NCI-H345 treated with DMSO at 0.1 percent for 48 hours (cell line): ENCODE data around the gene GRIN1.

Experiments
- DNase-seq: peaks from one replicate; lab custom pipeline; 2025; ENCODE audit not compliant: unreplicated experiment; lab: John Stamatoyannopoulos, UW

Gene GRIN1

DNA sequence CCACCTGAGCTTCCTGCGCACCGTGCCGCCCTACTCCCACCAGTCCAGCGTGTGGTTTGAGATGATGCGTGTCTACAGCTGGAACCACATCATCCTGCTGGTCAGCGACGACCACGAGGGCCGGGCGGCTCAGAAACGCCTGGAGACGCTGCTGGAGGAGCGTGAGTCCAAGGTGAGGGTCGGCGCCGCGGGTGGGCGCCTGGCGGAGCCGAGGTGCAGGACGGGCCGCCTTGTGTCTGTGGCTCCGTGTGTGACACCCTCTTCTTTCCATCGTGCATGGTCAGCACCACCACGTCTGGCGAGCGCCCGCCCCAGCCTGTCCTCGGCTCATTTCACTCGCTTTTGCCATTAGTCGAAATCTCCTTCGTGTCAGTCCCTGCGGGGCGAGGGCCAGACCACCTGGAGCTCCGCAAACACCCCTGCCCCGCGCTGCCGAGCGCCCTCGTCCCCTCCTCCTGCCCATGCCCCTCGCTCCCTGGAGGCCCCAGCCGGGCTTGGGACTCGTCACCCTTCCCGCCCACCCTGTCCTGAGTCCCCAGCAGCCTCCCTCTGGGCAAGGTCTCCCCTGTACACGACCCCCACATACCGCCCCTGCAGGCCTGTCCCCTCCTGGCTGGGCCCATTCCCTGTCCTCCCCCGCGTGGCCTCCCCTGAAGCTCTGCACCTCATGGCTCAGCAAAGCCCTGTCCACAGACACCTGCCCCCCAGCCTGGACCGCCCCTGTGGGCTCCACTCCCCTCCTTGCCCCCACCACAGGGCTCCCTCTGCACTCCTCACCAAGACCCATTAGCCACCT, 7.0 kb downstream of the GRIN1 start:
- no peak for DNase-seq

DNA sequence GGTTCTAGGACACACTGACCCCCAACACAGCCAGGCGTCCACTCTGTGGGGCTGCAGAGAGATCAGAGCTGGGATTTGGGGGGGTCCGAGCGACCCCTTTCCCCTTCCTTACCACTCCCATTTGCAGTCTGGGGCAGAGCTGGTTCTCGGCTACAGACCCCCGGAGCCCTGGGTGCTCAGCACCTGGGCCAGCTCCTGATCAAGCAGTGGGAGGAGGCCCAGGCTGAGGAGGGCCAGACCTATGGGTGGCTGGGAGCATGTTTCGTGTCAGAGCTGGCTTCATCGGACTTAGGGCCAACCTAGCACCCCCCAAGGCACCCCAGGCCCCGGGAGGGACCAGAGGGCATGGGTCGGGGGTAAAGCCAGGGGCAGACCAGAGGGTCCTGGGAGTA, 7.6 kb downstream of the GRIN1 start:
- no peak for DNase-seq

DNA sequence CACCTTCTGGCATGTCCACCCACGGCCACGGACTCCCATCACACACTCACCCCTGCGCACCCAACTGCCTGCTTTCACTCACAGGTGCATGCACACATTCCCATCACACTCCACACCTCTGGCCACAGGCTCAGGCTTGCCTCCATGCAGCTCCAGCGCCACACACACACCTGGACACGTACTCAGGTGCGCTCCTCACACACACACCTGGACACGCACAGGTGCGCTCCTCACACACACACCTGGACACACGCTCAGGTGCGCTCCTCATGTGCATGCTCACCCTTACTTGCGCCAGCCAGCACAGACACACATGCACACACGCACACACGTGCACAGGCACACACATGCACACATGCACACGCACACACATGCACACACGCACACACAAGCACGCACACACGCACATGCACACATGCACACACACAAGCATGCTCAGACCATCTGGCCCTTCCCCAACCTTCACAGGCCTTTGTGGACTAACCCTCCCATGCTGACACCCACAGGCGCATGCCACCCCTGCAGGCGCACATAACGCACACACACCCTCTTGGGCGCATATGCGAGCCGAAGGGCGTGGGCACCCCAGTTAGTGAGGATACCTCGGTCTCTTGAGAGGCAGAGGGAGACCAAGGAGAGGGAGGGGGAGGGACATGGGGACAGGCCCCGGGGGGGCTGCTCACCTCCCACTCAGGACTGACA, 8.3 kb downstream of the GRIN1 start:
- DNase-seq = no peak

DNA sequence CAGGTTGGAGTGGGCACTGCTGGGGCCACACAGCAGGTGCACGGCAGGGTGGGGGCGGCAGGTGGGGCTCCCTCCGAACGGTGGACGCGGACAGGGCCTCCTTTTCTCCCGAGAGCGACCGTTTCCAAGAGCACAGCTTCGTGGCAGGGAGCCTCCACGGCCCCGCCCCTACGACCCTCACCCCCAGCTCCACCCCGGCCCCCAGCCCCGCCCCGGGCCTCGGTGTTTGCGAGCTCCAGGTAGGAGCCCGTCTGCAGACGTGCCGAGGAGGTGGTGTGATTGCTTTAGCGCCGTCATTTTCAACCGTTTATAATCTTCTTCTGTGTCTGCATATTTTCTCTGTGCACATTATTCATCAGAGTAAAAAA, 8.8 kb downstream of the GRIN1 start:
- DNase-seq = no peak

DNA sequence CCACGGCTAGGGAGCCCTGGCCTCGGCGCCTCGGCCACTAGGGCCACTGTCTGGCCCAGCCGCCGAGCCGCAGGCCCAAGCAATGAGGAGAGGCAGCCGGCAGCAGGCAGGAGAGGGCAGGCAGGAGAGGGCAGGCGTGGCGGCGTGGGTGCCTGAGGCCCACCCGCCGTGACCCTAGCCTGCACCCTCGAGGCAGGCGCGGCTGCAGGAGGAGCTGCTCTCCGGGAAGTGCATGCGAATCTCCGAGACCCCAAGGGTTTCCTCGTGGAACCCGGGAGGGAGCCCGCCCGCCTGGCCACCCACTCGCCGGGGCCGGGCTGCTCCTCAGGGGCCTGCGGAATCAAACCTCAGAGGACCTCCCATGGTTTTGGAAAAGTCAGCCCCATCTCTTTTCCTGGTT, 9.3 kb downstream of the GRIN1 start:
- DNase-seq = no peak

DNA sequence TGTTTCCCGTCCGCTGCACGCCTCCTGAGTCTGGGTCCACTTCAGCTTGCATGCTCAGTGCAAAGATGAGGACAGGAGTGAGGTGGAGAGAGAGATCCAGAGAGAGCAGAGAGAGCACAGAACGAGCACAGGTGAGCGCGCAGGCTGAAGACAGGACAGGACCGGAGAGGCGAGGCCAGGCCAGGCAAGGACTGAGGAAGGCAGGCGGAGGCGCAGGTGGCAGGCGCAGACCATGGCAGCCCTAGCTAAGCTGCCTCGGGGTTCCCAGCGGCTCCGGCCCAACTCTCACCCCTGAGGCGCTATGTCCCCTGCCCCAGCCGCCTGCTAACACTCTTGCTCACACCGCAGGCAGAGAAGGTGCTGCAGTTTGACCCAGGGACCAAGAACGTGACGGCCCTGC, 9.7 kb downstream of the GRIN1 start:
- no peak for DNase-seq

DNA sequence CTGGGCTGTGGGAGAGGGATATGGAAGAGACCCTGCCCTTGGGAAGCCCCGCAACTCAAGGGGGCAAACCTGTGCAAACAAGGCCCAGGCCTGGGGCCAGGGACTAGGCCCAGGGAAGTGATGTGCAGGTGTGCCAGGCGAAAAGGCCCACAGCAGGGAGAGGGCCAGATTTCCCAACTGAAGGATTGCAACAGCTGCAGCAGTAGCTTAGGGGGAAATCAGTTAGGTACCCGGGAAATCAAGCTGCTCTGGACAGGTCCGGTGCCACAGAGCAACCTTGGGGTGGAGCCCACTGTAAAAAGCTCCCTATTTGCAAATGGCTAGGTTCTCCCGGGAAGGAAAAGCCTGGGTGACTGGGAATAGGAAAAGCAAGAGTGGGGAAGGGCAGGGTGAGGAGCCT, 10.4 kb downstream of the GRIN1 start:
- DNase-seq = no peak

DNA sequence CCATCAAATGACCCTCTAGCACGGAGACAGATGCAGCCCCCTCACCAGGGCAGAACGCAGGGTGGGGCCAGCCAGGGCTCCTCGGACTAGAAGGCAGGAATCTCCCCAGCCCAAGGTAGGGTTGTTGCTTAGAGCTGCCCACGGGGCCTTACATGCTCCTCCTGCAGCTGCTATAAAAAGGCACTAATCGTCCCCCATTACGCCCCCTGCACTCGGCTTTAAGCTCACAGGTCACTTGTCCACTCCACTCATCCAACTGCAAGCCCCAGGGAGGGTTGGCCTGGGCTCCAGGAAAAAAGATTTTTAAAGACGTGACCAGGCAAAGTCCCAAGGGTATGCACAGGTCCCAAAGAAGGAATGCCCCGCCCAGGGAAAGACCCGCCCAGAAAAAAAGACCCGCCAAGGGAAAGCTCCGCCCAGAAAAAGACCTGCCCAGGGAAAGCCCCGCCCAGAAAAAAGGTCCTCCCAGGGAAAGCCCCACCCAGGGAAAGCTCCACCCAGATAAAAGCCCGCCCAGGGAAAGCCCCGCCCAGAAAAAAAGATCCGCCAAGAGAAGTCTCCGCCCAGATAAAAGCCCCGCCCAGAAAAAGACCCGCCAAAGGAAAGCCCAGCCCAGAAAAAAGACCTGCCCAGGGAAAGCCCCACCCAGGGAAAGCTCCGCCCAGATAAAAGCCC, 11.1 kb downstream of the GRIN1 start:
- DNase-seq = no peak

DNA sequence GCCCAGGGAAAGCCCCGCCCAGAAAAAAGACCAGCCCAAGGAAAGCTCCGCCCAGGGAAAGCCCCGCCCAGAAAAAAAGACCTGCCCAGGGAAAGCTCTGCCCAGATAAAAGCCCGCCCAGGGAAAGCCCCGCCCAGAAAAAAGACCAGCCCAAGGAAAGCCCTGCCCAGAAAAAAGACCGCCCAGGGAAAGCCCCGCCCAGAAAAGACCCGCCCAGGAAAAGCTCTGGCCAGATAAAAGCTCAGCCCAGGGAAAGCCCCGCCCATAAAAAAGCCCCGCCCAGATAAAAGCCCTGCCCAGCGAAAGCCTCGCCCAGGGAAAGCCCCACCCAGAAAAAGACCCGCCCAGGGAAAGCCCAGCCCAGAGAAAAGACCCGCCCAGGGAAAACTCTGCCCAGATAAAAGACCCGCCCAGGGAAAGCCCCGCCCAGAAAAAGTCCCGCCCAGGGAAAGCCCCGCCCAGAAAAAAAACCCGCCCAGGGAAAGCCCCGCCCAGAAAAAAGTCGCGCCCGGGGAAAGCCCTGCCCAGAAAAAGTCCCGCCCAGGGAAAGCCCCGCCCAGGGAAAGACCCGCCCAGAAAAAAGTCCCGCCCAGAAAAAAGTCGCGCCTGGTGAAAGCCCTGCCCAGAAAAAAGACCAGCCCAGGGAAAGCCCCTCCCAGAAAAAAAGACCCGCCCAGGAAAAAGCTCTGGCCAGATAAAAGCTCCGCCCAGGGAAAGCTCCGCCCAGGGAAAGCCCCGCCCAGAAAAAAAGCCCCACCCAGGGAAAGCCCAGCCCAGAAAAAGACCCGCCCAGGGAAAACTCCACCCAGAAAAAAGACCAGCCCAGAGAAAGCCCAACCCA, 11.9 kb downstream of the GRIN1 start:
- no peak for DNase-seq

DNA sequence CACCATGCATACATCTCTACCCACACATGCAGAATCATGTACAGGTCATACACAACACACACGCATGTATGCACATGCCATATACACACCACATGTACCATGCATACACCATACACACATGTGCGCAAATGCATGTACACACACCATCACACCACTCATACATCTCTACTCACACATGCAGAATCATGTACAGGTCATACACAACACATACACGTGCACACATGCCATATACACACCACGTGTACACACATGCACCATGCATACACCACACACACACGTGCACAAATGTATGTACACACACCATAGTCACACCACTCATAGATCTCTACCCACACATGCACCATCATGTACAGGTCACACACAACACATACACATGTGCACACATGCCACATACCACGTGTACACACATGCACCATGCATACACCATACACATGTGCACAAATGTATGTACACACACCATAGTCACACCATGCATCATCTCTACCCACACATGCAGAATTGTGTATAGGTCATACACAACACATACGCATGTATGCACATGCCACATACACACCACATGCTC, 14.0 kb downstream of the GRIN1 start:
- no peak for DNase-seq

DNA sequence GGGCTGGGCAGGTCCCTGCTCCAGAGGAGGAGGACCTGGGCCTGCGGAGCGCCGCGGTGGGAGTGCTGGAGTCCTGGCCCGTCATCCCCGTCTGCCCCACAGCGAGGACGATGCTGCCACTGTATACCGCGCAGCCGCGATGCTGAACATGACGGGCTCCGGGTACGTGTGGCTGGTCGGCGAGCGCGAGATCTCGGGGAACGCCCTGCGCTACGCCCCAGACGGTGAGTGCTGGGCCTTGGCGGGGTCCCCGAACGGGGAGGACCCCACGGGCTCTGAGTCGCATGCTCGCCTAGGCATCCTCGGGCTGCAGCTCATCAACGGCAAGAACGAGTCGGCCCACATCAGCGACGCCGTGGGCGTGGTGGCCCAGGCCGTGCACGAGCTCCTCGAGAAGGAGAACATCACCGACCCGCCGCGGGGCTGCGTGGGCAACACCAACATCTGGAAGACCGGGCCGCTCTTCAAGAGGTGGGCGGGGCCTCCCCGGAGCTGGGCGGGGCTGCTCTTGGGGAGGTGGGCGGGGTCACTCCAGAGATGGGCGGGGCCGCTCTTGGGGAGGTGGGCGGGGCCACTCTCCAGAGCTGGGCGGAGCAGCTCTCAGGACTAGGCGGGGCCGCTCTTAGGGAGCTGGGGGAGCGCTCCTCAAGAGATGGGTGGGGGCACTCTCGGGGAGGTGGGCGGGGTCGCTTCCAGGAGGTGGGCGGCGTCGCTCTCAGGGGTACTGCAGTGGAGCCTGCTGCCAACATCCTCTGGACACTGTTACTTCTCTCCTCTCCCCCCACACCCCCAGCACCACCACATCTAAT, 17.8 kb downstream of the GRIN1 start:
- DNase-seq = no peak

DNA sequence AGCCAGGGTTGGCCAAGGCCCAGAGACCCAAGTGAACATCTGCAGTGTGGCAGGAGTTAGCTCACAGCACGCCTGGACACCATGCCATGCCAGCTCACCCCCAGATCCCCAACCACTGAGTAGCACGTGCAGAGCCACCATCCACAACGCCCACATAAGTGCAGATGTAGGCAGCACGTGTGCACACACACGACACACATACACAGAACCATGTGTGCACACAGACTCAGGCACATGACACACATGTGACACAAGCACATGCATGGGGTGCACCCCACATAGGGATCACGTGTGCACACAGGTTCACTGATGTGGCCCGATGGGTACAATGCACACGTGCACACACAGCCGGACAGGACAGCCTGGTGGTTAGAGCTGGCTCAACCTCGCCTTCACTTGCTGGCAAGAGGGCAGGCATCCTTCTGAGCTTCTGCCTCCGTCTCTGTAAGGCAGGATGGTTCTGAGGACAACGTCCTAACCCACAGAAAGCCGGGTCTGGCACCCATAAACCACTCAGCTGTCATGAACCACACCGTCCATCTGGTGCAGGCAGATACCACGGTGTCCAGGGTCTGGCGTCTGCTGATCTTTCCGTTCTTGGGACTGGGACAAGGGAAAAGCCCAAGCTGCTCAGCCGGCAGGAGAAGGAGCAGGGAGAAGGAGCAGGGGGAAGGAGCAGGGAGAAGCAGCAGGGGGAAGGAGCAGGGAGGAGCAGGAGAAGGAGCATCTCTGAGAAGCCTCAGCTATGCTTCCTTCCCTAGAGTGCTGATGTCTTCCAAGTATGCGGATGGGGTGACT, 18.9 kb downstream of the GRIN1 start:
- DNase-seq = no peak

DNA sequence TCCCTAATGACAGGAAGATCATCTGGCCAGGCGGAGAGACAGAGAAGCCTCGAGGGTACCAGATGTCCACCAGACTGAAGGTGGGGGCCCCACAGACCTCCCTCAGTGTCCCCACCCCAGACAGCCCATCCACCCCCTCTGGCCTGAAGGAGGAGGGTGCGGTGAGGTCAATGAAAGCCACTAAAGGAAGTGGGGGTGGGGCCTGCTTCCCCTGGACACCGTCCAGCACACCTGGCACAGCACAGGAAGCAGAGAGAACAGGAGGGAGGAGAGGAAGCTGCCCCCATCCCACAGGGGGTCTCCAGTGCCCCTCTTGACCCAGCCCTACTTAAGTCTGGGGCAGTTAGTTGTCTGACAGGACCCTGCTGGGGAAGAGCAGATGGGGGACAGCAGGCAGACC, 19.7 kb downstream of the GRIN1 start:
- no peak for DNase-seq

DNA sequence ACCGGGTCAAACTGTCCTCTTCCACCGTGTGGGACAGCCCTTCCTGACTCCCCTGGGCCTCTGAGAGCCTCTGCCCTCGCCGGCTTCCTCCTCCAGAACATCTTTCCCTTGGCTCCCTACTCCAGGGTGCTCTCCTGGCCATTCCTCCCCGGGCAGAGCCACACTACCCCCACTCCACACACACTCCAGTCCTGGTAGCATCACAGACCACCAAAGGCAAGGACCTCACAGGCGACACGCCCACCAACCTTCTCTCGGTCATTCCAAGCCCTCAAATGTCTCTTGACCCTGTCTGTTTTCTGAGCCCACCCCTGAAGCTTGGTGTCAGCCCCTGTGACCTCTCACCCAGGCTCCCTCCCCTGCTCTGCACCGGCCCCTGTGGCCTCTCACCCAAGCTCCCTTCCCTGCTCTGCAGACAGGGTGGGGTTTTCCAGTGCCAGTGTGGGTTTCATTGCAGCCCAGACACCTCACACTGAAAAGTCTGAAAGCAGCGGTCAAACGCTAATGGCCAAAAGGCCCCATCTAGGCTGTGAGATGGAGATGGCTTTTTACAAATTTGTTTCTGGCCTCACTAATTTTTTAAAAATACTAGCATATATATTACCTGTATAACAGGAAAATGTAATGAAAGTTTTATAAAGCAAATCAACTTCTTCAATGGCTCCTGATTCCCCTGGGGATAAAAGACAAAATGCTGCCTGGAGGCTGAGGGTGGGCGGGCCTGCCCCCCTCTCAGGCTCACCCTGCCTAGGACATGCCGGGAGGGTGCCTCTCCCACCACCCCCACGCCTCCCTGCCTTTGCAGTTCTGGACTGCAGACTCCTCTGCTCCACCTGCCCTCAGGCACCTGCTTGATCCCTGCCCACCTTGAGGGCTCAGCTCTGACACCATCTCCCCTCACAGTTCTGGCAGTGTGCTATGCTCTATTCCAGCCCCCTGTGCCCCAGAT, 20.4 kb downstream of the GRIN1 start:
- DNase-seq = no peak

DNA sequence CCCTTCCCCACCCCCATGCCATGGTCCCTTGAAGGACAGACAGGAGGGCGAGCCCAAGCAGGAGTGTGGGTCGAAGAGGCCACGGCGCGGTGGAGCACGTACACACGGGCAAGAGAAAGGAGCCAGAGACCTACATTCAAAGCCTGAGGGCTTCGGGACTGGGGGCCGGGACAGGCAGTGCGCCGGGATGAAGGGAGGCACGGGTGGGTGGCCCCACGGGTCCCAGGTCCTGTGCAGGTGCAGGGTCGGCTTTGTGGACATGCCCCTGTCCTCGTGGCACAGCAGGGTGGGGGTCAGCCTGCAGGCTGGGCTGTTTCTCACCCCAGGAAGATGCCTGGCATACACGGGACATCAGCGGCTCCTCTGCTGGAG, 21.1 kb downstream of the GRIN1 start:
- no peak for DNase-seq

DNA sequence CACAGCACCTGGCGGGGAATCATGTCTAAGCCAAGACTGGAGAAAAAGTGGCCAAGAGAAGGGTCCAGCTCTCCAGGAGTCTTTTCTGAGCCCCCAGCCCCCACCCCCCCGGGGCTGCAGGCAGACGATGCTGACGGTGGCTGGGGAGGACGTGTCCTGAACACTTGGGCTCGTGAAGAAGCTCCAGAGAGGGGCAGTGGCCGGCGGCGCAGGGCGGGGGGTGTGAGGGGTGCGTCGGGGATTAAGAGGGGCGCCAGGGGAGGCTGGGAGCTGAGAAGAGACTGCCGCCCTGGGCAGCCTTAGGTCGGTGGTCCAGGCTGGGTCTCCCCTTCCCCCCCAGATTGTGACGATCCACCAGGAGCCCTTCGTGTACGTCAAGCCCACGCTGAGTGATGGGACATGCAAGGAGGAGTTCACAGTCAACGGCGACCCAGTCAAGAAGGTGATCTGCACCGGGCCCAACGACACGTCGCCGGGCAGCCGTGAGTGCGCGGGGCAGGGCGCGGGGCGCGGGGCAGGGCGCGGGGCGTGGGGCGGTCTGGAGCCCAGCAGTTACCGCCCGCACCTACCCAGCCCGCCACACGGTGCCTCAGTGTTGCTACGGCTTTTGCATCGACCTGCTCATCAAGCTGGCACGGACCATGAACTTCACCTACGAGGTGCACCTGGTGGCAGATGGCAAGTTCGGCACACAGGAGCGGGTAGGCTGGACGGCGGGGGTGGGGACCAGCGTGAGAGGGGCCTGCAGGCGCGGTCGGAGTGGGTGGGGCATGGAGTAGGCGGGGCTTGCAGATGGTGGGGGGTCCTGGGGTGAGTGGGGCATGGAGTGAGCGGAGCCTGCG, 22.0 kb downstream of the GRIN1 start:
- peak; percentile 50 for DNase-seq
